Activated CD4-positive, alpha-beta T cell treated with anti-CD3 and anti-CD28 coated beads, Interleukin-2, amount 10 ng/mL, durations not matched to agents 24 days and 14 days (primary cell): ENCODE results near the gene ME1. TPM values are rescaled to one million over a fixed set of nuclear protein-coding genes. Genes with fewer than 3 reads are reported as not detected.
"Not testable (repeated sequence)": the region's sequence is repeated elsewhere in the genome, so short reads cannot be mapped to it uniquely, and the experiment has no call there.

ENCODE experiments used
- DNase-seq: peaks from one replicate; pipeline ENCODE4 v3.0.0; 2022
- H3K27ac Mint-ChIP-seq: one replicate; pipeline ENCODE4 v1.8.0; 2022; ENCODE audit warnings: mild to moderate bottlenecking, mixed read lengths
- H3K27me3 Mint-ChIP-seq: one replicate; pipeline ENCODE4 v1.8.0; 2022; ENCODE audit warnings: mixed read lengths
- H3K36me3 Mint-ChIP-seq: one replicate; pipeline ENCODE4 v1.8.0; 2022; ENCODE audit warnings: low read depth, mild to moderate bottlenecking, mixed read lengths
- H3K4me1 Mint-ChIP-seq: one replicate; pipeline ENCODE4 v1.8.0; 2021; ENCODE audit warnings: mixed read lengths
- H3K4me3 Mint-ChIP-seq: one replicate; pipeline ENCODE4 v1.8.0; 2022; ENCODE audit warnings: mild to moderate bottlenecking, moderate library complexity, mixed read lengths
- H3K9me3 Mint-ChIP-seq: one replicate; pipeline ENCODE4 v1.8.0; 2021; ENCODE audit warnings: mixed read lengths
- intact Hi-C: fragments of 100-400 bp; cut with micrococcal nuclease; formaldehyde crosslinking; loops from one replicate; pipeline ENCODE4 v1.15.1; 2023
- total RNA-seq: library from RNA; stranded (reverse); gene quantifications from 2 replicates; pipeline ENCODE4 v1.2.3, GENCODE V29; 2022

The ME1 gene
- total RNA-seq, 1 donor from 2014 or later: not detected

DNA sequence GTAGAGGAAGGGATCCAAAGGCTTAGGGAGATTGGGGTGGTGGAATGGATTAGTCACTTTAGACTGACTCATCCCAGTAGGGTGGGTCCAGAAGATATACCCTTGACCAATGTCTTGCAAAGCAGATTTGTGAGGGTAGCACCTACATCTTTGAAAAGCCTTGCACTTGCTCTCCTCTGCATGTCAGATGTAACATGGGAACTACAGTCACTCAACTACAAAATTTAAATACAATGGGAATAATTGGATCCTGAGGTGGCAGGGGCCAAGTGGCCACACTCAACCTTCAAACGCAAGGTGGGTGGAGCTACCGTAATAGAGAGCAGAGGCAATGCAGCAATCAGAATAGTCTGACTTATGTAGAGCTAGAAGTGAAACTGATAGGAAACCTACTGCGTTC is 71.2 kb downstream of the ME1 start:
- Mint-ChIP-seq H3K9me3 (no peaks in the 10 kb centered on the region), H3K4me1 (no peaks in the 10 kb centered on the region), H3K27ac (no peak overlapping the region), H3K36me3 (no peaks in the 10 kb centered on the region), H3K27me3 (no peaks in the 10 kb centered on the region), H3K4me3 (no peak overlapping the region)
- intact Hi-C loops: no loop called here
- DNase-seq: no peak

DNA sequence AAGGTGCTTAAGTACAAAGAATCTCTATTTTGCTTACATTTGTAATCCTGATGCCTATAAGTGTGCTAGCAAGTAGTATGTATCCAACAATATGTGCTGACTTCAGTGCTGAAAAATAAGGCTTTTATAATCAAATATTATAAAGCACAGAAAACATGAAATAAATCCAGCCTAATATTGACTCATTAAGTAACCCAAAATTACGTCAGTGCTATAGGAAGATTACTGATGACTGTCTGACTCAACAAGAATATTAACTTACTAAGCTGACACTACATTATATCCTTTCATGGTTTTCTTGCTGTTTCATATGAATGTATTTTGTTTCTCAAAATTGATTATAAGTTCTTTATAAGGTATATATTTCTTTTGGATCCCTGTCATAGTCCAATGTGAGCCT is 76.1 kb downstream of the ME1 start:
- Mint-ChIP-seq H3K9me3 (no peaks in the 10 kb centered on the region), H3K27ac (no peak overlapping the region), H3K4me3 (no peak overlapping the region), H3K4me1 (no peaks in the 10 kb centered on the region), H3K27me3 (no peaks in the 10 kb centered on the region), H3K36me3 (no peaks in the 10 kb centered on the region)
- no peak for DNase-seq
- intact Hi-C loops: no loop called here

DNA sequence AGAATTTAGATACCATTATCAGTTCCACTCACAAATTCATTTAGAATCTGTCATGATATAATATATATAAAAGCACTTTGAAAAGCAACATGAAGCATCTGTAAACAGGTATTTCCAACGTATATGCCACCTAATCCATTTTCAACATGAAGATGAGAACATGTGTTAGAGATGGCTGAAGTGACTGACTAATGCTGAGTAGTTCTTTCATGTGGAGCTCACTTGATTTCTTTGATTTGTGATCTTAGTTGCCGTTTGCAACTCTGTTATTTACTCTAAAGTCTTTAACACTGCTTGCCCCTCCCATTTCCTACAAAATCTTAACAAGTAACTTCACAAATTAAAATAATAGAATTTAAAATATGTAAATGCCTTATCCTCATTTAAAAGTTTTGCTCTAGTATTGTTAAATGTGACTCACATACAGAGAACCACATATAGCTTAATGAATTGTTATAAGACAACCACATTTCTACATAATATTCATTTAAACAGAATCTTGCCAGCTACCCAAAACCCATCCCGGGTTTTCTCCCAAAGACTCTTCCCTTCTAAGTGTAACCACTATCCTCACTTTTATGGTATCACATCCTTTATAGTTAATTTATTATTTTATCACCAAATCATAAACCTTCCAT is 78.3 kb downstream of the ME1 start:
- H3K36me3 Mint-ChIP-seq: no peaks in the 10 kb centered on the region
- no peaks in the 10 kb centered on the region for H3K4me1 Mint-ChIP-seq
- no peak overlapping the region for H3K27ac Mint-ChIP-seq
- intact Hi-C loops: no loop called here
- no peak overlapping the region for H3K4me3 Mint-ChIP-seq
- no peaks in the 10 kb centered on the region for H3K9me3 Mint-ChIP-seq
- DNase-seq: no peak
- H3K27me3 Mint-ChIP-seq: no peaks in the 10 kb centered on the region

DNA sequence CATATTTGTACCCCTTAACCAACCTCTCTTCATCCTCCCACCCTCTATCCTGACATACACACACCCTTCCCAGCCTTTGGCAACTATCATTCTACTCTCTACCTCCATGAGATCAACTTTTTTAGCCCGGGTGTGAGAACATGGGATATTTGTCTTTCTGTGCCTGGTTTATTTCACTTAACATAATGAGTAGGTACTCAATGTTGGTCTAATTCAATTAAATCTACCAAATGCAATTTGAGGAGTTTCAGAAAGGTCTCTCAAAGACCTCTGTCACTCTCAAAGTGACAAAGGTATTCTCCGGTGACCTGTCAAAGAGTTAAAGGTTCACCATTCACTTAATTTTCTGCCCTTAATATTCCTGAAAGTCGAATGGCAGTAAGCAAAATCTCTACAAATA is 87.7 kb downstream of the ME1 start:
- H3K9me3 Mint-ChIP-seq: peaks cover 3% of the 10 kb centered on the region
- H3K27me3 Mint-ChIP-seq: no peaks in the 10 kb centered on the region
- H3K4me1 Mint-ChIP-seq: no peaks in the 10 kb centered on the region
- H3K4me3 Mint-ChIP-seq: no peak overlapping the region
- intact Hi-C loops: no loop called here
- no peak for DNase-seq
- H3K36me3 Mint-ChIP-seq: no peaks in the 10 kb centered on the region
- H3K27ac Mint-ChIP-seq: no peak overlapping the region

DNA sequence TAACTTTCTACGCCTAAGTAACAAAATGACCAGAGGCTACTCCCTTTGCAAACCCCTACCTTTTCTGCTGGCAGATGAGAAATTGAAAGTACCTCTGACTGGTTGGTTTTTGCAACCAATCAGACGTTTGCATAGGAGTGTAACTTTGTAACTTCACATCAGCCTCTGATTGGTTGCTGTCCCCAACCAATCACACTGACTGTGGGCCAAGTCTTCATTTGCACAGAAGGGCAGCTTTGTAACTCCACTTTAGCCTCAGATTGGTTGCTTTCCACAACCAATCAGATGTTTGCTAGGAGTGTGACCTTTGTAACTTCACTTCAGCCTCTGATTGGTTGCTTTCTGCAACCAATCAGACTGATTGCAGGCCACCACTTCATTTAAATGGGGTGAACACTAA is 89.1 kb downstream of the ME1 start:
- Mint-ChIP-seq H3K4me1 (no peaks in the 10 kb centered on the region), H3K4me3 (no peak overlapping the region), H3K36me3 (no peaks in the 10 kb centered on the region), H3K27me3 (no peaks in the 10 kb centered on the region), H3K27ac (no peak overlapping the region), H3K9me3 (peaks cover 3% of the 10 kb centered on the region)
- no peak for DNase-seq
- intact Hi-C loops: no loop called here

DNA sequence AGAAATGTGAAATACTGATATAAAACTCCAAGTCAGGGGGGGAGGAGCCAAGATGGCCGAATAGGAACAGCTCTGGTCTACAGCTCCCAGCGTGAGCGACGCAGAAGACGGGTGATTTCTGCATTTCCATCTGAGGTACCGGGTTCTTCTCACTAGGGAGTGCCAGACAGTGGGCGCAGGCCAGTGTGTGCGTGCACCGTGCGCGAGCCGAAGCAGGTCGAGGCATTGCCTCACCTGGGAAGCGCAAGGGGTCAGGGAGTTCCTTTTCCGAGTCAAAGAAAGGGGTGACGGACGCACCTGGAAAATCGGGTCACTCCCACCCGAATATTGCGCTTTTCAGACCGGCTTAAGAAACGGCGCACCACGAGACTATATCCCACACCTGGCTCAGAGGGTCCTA is 96.9 kb downstream of the ME1 start:
- intact Hi-C loops, H3K27me3 Mint-ChIP-seq, H3K4me3 Mint-ChIP-seq, H3K36me3 Mint-ChIP-seq, H3K27ac Mint-ChIP-seq, H3K9me3 Mint-ChIP-seq, DNase-seq, H3K4me1 Mint-ChIP-seq: not testable (repeated sequence)

DNA sequence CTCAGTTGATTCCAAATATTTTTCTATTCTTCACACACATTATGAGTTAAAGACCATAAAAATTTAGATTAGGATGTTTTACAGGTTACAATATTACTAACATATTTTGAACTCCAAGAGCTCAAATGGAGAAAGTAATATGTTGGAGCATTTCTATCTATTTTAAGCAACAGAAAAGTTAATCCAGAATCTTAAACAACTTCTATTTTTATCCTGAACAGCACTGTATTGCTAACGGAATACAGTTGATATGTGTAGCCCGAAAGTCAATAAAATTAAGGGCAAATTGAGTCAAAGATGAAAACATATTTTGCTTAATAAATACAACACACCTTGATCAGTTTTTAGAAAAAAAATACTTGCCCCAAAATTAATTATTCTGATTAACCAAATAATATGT is 97.4 kb downstream of the ME1 start:
- Mint-ChIP-seq H3K4me1 (no peaks in the 10 kb centered on the region), H3K27me3 (no peaks in the 10 kb centered on the region), H3K9me3 (no peaks in the 10 kb centered on the region), H3K27ac (no peak overlapping the region), H3K4me3 (no peak overlapping the region), H3K36me3 (no peaks in the 10 kb centered on the region)
- DNase-seq: no peak
- intact Hi-C loops: no loop called here

DNA sequence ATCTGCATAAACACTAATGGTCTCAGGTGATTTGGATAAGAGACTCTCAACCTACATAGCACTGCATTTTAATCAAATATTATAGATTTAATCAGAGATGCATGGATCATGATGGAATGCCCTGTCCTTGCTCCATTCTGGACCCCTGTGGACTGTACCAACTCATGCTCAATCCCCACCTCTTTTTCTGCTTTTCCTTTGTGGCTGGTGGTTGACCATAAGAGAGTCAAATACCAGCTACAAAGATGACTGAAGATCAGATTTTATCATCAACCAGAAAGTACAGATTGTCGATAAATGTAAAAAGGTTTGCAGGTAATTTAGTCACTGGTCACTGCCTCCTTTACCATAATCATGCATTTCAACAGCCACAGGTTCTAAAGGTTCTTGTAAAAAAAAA is 116.2 kb downstream of the ME1 start:
- Mint-ChIP-seq H3K27ac (no peak overlapping the region), H3K4me1 (no peaks in the 10 kb centered on the region), H3K36me3 (no peaks in the 10 kb centered on the region), H3K9me3 (peaks cover 3% of the 10 kb centered on the region), H3K4me3 (no peak overlapping the region), H3K27me3 (peaks cover 3% of the 10 kb centered on the region)
- no peak for DNase-seq
- intact Hi-C loops: no loop called here

DNA sequence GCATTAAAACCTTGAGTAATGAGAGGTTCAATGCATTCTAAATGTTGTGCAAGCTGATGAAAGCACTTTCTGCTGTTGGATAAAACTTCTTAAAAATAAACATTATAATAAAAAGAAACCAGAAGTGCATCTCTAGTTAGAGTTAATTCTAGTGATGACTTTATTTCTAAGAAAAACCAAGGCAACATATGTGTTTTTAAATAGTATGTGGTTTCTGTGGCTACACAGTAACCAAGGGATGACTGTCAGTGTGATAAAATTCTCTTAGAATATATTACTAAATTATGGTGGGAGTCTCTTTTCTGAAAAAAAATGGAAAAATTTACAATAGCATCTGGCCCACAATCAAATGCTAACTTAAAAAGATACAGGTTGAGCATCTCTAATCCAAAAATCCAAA is 117.0 kb downstream of the ME1 start:
- intact Hi-C loops: no loop called here
- Mint-ChIP-seq H3K4me1 (no peaks in the 10 kb centered on the region), H3K27ac (no peak overlapping the region), H3K36me3 (no peaks in the 10 kb centered on the region), H3K27me3 (peaks cover 5% of the 10 kb centered on the region), H3K9me3 (peaks cover 3% of the 10 kb centered on the region), H3K4me3 (no peak overlapping the region)
- DNase-seq: no peak

DNA sequence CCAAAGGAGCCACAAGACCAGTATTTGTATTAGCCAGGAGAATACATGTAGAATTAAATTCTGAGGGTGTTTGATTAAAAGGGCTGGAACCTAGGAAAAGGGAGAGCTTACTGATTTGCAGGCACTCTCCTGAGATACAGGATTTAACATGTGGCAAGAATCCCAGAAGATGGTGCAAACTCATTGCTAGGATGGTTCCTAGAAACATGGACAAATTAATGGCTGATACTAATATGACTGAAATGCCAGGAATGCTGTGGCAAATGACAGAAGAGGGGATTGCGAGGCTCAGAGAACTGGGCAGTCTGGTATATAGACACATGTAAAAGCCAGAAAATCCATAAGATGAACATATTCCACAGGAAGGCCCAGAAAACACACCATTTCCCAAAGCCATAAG is 119.6 kb downstream of the ME1 start:
- DNase-seq: no peak
- Mint-ChIP-seq H3K27me3 (peaks cover 5% of the 10 kb centered on the region), H3K4me3 (no peak overlapping the region), H3K4me1 (no peaks in the 10 kb centered on the region), H3K27ac (no peak overlapping the region), H3K36me3 (no peaks in the 10 kb centered on the region), H3K9me3 (peaks cover under 1% of the 10 kb centered on the region)
- intact Hi-C loops: no loop called here

DNA sequence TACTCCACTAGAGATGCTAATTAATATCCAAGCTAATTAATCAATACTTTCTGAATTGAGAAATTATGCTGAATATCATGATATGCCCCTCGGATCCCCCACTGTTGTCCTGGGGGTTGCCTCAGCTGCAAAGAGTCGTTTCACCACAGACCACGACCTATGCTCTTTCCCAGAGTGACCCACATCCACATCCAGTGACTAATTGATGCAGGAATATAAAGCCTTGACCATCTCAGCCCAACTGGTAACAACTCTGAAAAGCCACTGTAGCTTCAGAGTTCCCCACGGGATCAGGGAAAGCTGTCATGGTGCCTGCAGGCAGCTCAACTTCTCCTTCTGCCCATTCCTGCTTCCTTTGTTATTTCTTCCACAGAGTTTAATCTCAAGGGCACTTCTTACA is 120.8 kb downstream of the ME1 start:
- no peak overlapping the region for H3K4me3 Mint-ChIP-seq
- H3K4me1 Mint-ChIP-seq: no peaks in the 10 kb centered on the region
- peaks cover 5% of the 10 kb centered on the region for H3K27me3 Mint-ChIP-seq
- no peak for DNase-seq
- no peaks in the 10 kb centered on the region for H3K36me3 Mint-ChIP-seq
- no peaks in the 10 kb centered on the region for H3K9me3 Mint-ChIP-seq
- H3K27ac Mint-ChIP-seq: no peak overlapping the region
- intact Hi-C loops: no loop called here

DNA sequence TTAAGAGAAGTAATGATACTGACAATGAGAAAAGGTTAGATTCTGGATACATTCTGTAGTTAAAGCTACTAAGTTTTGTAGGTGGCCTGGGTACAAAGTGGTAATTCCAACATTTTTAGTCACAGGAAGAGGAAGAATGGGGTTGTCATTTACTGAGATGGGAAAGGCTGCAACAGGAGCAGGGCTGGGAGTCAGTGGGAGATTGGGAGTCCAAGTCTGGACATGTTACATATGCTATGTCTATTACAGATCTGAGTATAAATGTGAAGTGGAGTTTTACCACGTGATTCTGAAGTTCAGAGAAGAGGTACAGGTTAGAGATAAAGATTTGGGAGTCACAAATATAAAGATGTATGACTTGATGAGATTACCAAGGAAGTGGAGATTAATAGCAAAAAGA is 121.5 kb downstream of the ME1 start:
- H3K4me1 Mint-ChIP-seq: no peaks in the 10 kb centered on the region
- H3K27ac Mint-ChIP-seq: no peak overlapping the region
- no peak for DNase-seq
- H3K36me3 Mint-ChIP-seq: no peaks in the 10 kb centered on the region
- H3K4me3 Mint-ChIP-seq: no peak overlapping the region
- intact Hi-C loops: no loop called here
- H3K9me3 Mint-ChIP-seq: no peaks in the 10 kb centered on the region
- peaks cover 5% of the 10 kb centered on the region for H3K27me3 Mint-ChIP-seq

DNA sequence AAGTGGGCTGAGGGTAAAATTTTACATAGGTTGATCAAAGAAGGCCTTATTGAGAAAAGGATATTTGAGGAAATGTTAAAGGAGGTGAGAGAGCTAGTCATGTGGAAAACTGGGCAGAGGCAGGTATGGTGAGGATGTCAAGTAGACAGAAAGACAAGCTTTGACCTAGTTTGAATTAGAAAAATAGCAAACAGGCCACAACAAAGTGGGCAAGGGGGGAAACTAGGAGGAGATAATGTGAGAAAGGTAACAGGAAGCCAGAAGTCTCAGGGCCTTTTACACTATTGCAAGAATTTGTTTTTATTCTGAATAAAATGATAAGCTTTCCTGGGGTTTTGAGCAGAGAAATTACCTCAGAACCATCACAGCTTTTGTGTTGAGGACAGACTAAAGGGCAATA is 122.0 kb downstream of the ME1 start:
- no peaks in the 10 kb centered on the region for H3K9me3 Mint-ChIP-seq
- no peaks in the 10 kb centered on the region for H3K36me3 Mint-ChIP-seq
- H3K4me3 Mint-ChIP-seq: no peak overlapping the region
- H3K27me3 Mint-ChIP-seq: peaks cover 5% of the 10 kb centered on the region
- no peak for DNase-seq
- intact Hi-C loops: no loop called here
- H3K27ac Mint-ChIP-seq: no peak overlapping the region
- no peaks in the 10 kb centered on the region for H3K4me1 Mint-ChIP-seq

DNA sequence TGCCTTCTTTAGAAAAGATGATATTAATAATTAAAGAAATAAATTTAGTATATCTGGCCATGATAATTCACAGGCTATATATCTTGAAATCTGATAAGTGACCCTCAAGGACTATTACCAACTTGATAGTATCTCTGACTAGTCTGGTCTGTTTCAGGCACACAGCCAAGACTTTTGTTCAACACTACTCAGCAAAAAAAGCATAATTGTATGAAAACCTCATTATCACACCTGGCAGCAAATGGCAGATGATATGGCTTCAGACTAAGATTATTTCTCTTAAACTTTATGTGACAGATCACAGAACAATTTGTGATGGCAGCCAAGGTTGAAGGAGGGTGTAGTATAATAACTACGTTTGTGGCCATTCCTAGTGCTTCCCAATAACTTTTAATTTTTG is 123.0 kb downstream of the ME1 start:
- Mint-ChIP-seq H3K36me3 (no peaks in the 10 kb centered on the region), H3K4me3 (no peak overlapping the region), H3K9me3 (no peaks in the 10 kb centered on the region), H3K27me3 (peaks cover 5% of the 10 kb centered on the region), H3K4me1 (no peaks in the 10 kb centered on the region), H3K27ac (no peak overlapping the region)
- DNase-seq: no peak
- intact Hi-C loops: no loop called here

DNA sequence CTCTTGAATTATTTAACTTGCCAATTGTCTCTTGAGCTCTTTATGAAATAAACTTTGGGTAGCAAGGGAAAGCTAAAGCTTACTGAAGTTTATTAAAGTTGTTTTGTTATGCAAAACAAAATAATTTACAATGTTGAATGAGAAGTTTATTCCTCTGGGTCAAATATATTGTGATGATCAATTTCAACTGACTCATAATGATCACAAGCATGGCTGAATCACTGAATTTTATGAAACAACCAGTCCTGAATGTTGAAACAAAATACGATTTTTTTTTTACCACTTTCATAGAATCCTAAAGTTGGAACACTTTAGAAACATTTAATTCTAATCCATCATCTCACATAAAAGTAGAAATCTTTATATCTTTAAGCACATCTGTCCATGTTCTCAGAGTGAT is 127.4 kb downstream of the ME1 start:
- Mint-ChIP-seq H3K4me3 (no peak overlapping the region), H3K36me3 (no peaks in the 10 kb centered on the region), H3K9me3 (no peaks in the 10 kb centered on the region), H3K27me3 (no peaks in the 10 kb centered on the region), H3K4me1 (no peaks in the 10 kb centered on the region), H3K27ac (no peak overlapping the region)
- intact Hi-C loops: no loop called here
- no peak for DNase-seq
